Glomerular visceral epithelial cell (primary cell): ENCODE measurements around the gene NDUFV1.
"Not testable (repeated sequence)": the region's sequence is repeated elsewhere in the genome, so short reads cannot be mapped to it uniquely, and the experiment has no call there.

Source experiments
- DNase-seq: peaks from one replicate; pipeline ENCODE4 v3.0.0-alpha.2; 2016; ENCODE audit errors: extremely low spot score

NDUFV1 gene

GRCh38 chr11:67657300-67657699 is 50.6 kb downstream of the NDUFV1 start:
- no peak for DNase-seq

- DNase-seq, result not testable (repeated sequence)
These were observed 53.0 kb downstream of the NDUFV1 start for GRCh38 chr11:67659651-67660165.

GRCh38 chr11:67660752-67661151 is 54.0 kb downstream of the NDUFV1 start:
- not testable (repeated sequence) for DNase-seq
